GM21381 (cell line): ENCODE results near the gene ERP44.
"Not testable (repeated sequence)": the region's sequence is repeated elsewhere in the genome, so short reads cannot be mapped to it uniquely, and the experiment has no call there.

ENCODE experiments used
- ATAC-seq: cut with Tn5 transposase; IDR thresholded peaks from one replicate; pipeline ENCODE4 v1.9.1; 2021; ENCODE audit warnings: mild to moderate bottlenecking, moderate library complexity; ENCODE audit not compliant: unreplicated experiment

Gene ERP44

GRCh38 chr9:100070104-100071041 lies 28.4 kb downstream of the ERP44 start:
- ATAC-seq, result no peak

DNA sequence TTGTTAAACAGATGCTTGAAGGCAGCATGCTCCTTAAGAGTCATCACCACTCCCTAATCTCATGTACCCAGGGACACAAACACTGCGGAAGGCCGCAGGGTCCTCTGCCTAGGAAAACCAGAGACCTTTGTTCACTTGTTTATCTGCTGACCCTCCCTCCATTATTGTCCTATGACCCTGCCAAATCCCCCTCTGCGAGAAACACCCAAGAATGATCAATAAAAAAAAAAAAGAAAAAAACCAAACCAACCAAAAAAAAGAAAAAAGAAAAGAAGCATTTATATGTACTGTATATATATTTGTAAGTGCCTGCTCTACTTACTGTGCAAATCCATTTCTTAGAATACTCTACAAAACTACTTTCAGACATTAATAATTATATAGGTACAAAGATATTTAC lies 29.7 kb downstream of the ERP44 start:
- not testable (repeated sequence) for ATAC-seq

GRCh38 chr9:100067990-100068389 lies 30.8 kb downstream of the ERP44 start:
- ATAC-seq, result not testable (repeated sequence)

DNA sequence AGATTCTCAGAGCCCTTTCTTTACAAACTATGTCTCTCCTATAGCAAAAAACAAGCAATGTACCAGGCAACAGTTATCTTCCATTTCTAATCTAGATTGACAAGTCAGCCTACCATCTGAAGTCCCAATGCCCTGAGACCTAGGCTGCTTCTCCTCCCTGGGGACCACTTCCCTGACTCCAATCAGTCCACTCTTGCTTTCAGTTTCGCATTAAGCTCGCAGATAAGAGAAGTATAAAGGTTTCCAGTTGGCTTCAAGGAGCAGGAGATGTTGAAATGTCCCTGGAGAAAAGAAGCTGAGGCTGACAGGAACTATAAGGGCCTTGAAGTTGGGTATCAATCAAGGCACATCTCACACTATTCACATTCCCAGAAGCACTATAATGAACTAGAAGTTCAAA lies 32.3 kb downstream of the ERP44 start:
- peak; percentile 78 for ATAC-seq

DNA sequence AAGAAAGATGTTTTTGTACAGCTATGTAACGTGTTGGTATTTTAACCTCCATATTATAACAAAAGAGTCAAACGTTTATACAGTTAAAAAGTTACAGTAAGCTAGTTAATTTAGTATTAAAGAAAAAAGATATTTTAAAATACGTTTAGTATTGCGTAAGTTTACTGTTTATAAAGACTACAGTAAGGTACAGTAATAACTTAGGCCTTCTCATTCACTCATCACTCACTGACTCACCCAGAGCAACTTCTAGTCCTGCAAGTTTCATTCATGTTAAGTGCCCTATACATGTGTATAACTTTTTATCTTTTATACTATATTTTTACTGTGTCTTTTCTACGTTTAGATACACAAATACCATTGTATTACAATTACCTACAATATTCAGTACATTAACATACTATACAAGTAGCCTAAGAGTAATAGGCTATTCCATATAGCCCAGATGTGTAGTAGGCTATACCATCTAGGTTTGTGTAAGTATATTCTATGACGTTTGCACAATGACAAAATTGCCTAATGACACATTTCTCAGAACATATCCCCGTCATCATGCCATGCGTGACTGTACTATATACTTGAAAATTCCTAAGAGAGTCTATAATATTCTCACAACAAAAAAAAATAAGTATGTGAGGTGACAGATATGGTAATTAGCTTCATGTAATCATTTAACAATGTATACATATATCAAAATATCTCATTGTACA lies 33.8 kb downstream of the ERP44 start:
- ATAC-seq, result no peak

DNA sequence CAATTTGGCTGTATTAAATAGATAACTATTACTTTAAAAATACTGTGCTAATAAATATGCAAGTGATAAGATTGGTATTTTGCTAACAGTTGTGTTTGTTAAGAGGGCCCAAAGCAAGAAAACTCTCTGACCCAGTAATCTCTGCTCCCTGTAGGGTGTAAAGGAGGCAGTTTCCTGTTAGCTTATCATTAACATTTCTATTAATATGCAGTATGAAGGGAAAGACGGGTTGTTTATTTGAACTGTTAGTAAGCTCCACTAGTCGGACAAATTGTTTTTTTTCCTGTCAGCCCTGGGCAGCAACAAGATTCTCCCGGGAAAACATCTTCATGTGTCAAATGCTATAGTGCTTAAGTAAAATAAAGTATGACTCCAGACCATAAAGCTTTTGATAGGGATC lies 35.6 kb downstream of the ERP44 start:
- no peak for ATAC-seq

GRCh38 chr9:100062683-100063082 lies 36.1 kb downstream of the ERP44 start:
- not testable (repeated sequence) for ATAC-seq

DNA sequence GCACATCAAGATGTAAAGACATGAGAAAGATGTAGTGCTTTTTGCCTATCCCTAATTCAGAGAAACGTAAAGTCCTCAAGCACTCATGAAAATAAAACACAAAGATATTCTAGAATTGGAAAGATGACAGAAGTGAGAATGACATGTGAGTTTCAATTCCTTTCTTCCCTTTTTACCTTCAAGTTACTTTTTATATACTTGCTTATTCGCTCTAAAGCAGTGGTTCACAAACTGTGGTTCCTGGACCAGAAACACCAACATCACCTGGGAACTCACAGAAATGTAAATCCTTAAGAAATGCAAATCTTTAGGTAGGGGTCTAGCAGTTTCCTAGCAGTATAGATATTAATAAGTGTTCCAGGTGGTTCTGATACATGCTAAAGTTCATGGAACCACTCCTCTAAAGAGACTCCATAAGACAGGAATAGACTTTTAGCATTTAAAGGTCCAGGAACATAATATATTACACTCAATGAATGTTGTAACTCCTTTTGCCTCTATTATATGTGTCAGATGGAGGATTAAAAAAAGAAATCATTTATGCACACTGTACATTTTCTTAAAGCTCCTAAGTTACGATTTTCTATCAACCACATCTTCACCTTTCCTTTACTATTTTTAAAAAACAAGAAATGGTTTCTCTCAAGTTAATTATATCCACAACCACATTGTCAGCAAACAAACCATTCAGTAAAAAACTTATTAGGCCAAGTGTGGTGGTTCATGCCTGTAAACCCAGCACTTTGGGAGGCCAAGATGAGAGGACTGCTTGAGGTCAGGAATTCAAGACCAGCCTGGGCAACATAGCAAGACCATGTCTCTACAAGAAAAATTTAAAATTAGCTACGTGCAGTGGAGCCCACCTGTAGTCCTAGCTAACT lies 39.9 kb downstream of the ERP44 start:
- ATAC-seq, result peak; percentile 80

- no peak for ATAC-seq
Observed at GRCh38 chr9:100057624-100058023, 41.2 kb downstream of the ERP44 start.

- ATAC-seq, result no peak
Observed at GRCh38 chr9:100056561-100056960, 42.2 kb downstream of the ERP44 start.

DNA sequence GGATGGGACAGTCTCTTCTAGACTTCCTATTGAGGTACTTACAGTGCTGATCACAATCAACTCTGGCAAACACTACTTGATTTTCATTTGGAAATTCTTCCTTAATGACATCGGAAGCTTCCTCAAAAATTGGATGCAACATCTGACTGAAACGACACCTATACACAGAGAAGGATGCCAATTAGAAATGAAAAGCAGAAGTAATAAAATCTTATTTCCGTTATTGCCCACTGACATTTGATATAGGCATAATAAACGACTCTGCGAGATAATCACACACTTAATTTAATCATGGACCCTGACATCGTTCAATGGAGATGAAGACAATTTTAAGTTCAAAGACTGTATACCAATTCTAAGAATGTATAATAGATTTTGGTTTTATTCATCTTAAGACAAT lies 46.4 kb downstream of the ERP44 start:
- ATAC-seq, result no peak

DNA sequence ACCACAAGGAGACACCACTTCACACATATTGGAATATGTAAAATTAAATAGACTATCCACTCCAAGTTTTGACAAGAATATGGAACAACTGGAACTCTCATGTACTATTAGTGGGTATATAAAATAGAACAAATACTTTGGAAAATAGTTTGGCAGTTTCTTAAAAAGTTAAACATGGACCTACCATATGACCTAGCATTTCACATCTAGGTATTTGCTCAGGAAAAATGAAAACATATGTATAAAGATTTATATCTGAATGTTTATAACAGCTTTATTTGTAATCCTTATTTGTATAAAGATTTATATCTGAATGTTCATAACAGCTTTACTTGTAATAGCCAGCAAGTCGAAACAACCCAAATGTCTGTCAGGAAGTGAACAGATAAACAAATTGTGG lies 49.2 kb downstream of the ERP44 start:
- ATAC-seq, result no peak

- no peak for ATAC-seq
Observed at GRCh38 chr9:100038472-100038871, 60.3 kb downstream of the ERP44 start.

DNA sequence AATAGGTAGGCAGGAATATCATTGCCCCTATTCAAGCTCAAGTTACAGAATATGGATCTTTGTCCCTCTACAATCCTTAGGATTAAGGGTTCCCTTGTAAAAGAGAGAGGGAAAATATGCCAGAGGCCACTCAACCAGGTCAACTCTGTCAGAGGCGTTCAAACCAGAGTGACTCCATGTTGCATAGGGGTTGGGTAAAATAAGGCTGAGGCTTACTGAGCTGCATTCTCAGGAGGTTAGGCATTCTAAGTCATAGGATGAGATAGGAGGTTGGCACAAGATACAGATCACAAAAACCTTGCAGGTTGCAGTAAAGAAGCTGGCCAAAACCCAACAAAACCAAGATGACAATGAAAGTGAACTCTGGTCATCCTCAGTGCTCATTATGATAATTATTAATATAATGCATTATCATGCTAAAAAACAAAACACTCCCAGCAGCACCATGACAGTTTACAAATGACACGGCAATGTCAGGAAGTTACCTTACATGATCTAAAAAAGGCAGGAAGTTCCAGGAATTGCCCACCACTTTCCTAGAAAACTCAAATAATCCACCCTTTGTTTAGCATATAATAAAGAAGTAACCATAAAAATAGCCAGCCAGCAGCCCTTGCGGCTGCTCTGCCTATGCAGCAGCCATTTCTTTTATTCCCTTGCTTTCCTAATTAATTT lies 64.8 kb downstream of the ERP44 start:
- no peak for ATAC-seq

DNA sequence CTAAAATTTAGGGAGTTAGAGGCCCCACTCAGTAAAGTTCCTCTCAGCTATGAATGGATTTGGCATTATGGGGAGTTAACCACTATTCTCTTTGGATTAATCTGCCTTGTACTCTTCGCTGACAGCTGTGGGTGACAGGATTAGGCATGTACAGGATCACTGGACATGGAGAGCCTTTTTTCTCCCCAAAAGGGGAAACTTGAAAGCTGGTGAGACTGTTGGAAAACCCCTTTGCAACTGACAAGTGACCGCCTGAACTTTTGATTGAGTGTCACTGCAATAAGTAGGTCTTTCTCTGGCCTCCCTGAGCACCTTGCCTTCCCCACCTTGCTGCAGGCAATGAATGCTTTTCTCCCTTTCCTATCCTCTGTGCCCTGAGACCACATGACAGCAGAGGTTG lies 68.3 kb downstream of the ERP44 start:
- no peak for ATAC-seq

- ATAC-seq, result no peak
Observed at GRCh38 chr9:100029251-100029650, 69.5 kb downstream of the ERP44 start.

DNA sequence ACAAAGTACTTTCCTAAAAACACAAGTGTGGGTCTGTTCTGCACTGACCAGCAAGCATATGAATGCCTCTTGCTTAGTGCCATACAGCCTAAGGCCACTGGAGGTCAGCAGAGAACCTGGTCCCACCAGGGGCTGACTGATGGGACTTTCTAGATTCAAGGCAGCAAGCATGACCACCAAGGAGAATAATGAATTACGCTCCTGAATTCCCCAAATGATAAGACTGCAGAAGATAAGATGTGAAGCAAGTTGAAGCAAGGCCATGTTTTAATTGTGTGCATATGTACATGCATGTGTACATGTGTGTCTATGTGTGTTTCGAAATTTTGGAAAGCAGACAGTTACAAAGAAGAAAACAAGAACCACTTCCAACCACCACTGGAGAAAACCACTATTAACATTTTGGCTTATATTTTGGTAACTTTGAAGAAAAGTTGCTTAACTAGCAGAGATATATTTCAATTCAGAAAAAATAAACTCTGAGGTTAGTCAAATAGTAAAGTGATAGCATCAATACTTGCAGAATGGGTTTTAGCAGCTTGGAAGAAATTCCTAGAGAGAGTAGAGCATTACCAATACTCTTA lies 70.5 kb downstream of the ERP44 start:
- ATAC-seq, result peak; percentile 76

GRCh38 chr9:100027543-100027942 lies 71.3 kb downstream of the ERP44 start:
- no peak for ATAC-seq

- no peak for ATAC-seq
Observed at GRCh38 chr9:100021931-100022330, 76.9 kb downstream of the ERP44 start.

DNA sequence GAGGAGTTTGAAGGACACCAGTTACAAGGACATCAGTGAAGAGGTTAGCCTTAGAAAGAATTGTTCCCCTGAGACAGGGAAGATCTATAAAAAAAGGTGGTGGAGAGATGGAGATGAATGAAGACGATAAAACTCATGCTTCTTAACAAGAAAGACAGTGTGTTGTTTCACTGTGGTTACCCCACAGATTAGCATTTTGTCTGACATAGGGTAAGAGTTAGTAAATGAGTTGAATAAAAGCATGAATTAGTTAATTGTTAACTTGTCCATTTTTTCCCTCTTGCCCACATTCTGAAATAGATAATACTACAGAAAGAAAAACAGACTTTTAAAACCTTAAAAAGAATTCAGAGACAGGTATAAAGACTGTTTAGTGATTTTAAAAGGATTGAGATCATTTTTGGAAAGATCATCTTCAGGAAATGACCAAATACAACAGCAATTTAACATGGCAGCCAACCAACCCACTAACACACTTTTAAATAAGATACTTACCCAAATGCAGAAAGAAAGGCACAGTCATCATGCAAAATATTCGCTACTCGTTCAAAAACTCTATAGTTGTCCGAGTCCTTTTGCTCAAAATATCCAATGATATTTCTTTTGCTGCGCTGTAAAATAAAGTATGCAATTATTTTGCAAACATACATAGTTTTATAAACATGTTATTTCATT lies 78.5 kb downstream of the ERP44 start:
- no peak for ATAC-seq
